Caco-2 (cell line): ENCODE measurements around the gene OTULIN. TPM values are rescaled to one million over a fixed set of nuclear protein-coding genes. Genes with fewer than 3 reads are reported as not detected.

ENCODE experiments used
- BruUV-seq: library from RNA; stranded (reverse); fragments of 400-500 nt; replicated peaks from 2 replicates; lab custom pipeline; 2021; lab: Mats Ljungman, UMichigan
- CTCF ChIA-PET: fragments of 300-600 bp; sonication (Branson Sonifier 250); formaldehyde crosslinking; loops from one replicate; lab custom pipeline; 2022; ENCODE audit warnings: antibody characterized with exemption; lab: Charles Lee
- POLR2A ChIA-PET: fragments of 300-600 bp; sonication (Branson Sonifier 250); formaldehyde crosslinking; loops from one replicate; lab custom pipeline; 2022; ENCODE audit warnings: antibody characterized with exemption; lab: Charles Lee
- DNase-seq, 2 experiments: peaks; one replicate each; pipeline versions ENCODE4 v3.0.0 to v3.0.0-alpha.2; 2020 to 2022
- H3K27me3 ChIP-seq: replicated peaks from 2 replicates; pipeline ENCODE4 v1.6.0; 2011; ENCODE audit warnings: low read length; ENCODE audit not compliant: control insufficient read depth, insufficient read depth
- H3K36me3 ChIP-seq: 2 replicates; pipeline ENCODE4 v1.5.1; 2011; ENCODE audit warnings: low read length; ENCODE audit not compliant: control insufficient read depth, insufficient read depth
- H3K4me1 ChIP-seq: fragments of 250-450 bp; sonication (Bioruptor Pico); 2 replicates; pipeline ENCODE4 v1.5.1; 2020; ENCODE audit warnings: mild to moderate bottlenecking
- H3K4me3 ChIP-seq: 2 replicates; pipeline ENCODE4 v1.5.1; 2011; ENCODE audit warnings: low read depth, mild to moderate bottlenecking, control low read depth, low read length
- H3K9me3 ChIP-seq: fragments of 250-450 bp; sonication (Bioruptor Pico); 2 replicates; pipeline ENCODE4 v1.5.1; 2020; ENCODE audit warnings: mild to moderate bottlenecking, moderate library complexity
- H3K27ac Mint-ChIP-seq: one replicate; pipeline ENCODE4 v1.8.0; 2022; ENCODE audit warnings: mixed read lengths; ENCODE audit not compliant: unreplicated experiment
- H3K27me3 Mint-ChIP-seq: one replicate; pipeline ENCODE4 v1.8.0; 2022; ENCODE audit warnings: mixed read lengths; ENCODE audit not compliant: insufficient read depth, unreplicated experiment
- H3K36me3 Mint-ChIP-seq: one replicate; pipeline ENCODE4 v1.8.0; 2022; ENCODE audit warnings: mild to moderate bottlenecking, mixed read lengths; ENCODE audit not compliant: insufficient read depth, unreplicated experiment
- H3K4me1 Mint-ChIP-seq: one replicate; pipeline ENCODE4 v1.8.0; 2022; ENCODE audit warnings: low read depth, mixed read lengths; ENCODE audit not compliant: unreplicated experiment
- H3K4me3 Mint-ChIP-seq: one replicate; pipeline ENCODE4 v1.8.0; 2022; ENCODE audit warnings: mild to moderate bottlenecking, moderate library complexity, mixed read lengths; ENCODE audit not compliant: unreplicated experiment
- H3K9me3 Mint-ChIP-seq: one replicate; pipeline ENCODE4 v1.8.0; 2022; ENCODE audit warnings: mixed read lengths; ENCODE audit not compliant: unreplicated experiment
- CTCF ChIP-seq, 2 experiments: fragments of 200-600 bp in 1 of 2; IDR thresholded peaks; 1 replicate in 1 of 2; 2 replicates in 1 of 2; pipeline versions ENCODE4 v1.5.1 to v1.8.0; 2011 to 2022; ENCODE audit warnings: antibody characterized with exemption in 1 of 2, control low read depth in 1 of 2, inconsistent platforms in 1 of 2, low read depth in 1 of 2, low read length in 1 of 2, mild to moderate bottlenecking in 1 of 2, moderate library complexity in 1 of 2; ENCODE audit not compliant: insufficient read depth in 1 of 2, severe bottlenecking in 1 of 2, unreplicated experiment in 1 of 2
- intact Hi-C: fragments of 100-400 bp; cut with micrococcal nuclease; formaldehyde crosslinking; loops from one replicate; pipeline ENCODE4 v1.10.0; 2022; ENCODE audit not compliant: unreplicated experiment
- total RNA-seq: library from RNA; stranded (reverse); gene quantifications from 2 replicates; pipeline ENCODE4 v1.2.3, GENCODE V29; 2022

OTULIN gene
- total RNA-seq, 1 experiment from 2014 or later, result 42.6 TPM

- peaks cover 6% of the 10 kb centered on the region; the same call in 1 of the 2 replicates for H3K36me3 ChIP-seq
- Mint-ChIP-seq H3K4me3 (no peak overlapping the region), H3K27ac (peak overlapping the region; percentile 37), H3K4me1 (no peaks in the 10 kb centered on the region), H3K9me3 (no peaks in the 10 kb centered on the region), H3K36me3 (peaks cover 85% of the 10 kb centered on the region), H3K27me3 (no peaks in the 10 kb centered on the region)
- ChIA-PET POLR2A (no interaction called here), CTCF (interaction anchor here (0.7 to 1.1 kb wide), 5 partner anchors 13 to 329 kb away, joined by 3 to 4 read pairs (median 3); no protein-coding TSS in a partner anchor)
- no peaks in the 10 kb centered on the region for H3K27me3 ChIP-seq
- H3K4me1 ChIP-seq, result no peaks in the 10 kb centered on the region
- peak; percentile 68 to 78 for TF ChIP-seq CTCF (IDR thresholded peaks at IDR 0.05; ENCODE audit: insufficient read depth in 1 of 2, low read depth in 1 of 2, low read length in 1 of 2, severe bottlenecking in 1 of 2, unreplicated experiment in 1 of 2)
- peak in 1 of 2 experiments; percentile 35 for DNase-seq
- no peak overlapping the region for H3K4me3 ChIP-seq
- BruUV-seq, result no TSS peak
- intact Hi-C loops, result loop anchor here (2.0 kb wide), 1 partner anchor 317 kb away; no protein-coding TSS in a partner anchor
- no peaks in the 10 kb centered on the region for H3K9me3 ChIP-seq
Observed at GRCh38 chr5:14685757-14686156, 21.2 kb downstream of the OTULIN start.

GRCh38 chr5:14686517-14686916, 22.0 kb downstream of the OTULIN start:
- intact Hi-C loops, result no loop called here
- H3K4me1 ChIP-seq, result no peaks in the 10 kb centered on the region
- H3K9me3 ChIP-seq, result no peaks in the 10 kb centered on the region
- POLR2A ChIA-PET, result no interaction called here
- CTCF ChIA-PET, result no interaction called here
- no peaks in the 10 kb centered on the region for H3K27me3 ChIP-seq
- Mint-ChIP-seq H3K4me1 (no peaks in the 10 kb centered on the region), H3K36me3 (peaks cover 85% of the 10 kb centered on the region), H3K4me3 (no peak overlapping the region), H3K27me3 (no peaks in the 10 kb centered on the region), H3K27ac (no peak overlapping the region), H3K9me3 (no peaks in the 10 kb centered on the region)
- no peak overlapping the region for H3K4me3 ChIP-seq
- no peak for DNase-seq
- no peak for TF ChIP-seq CTCF (IDR thresholded peaks at IDR 0.05; ENCODE audit: insufficient read depth in 1 of 2, low read depth in 1 of 2, low read length in 1 of 2, severe bottlenecking in 1 of 2, unreplicated experiment in 1 of 2)
- peaks cover 6% of the 10 kb centered on the region; the same call in 1 of the 2 replicates for H3K36me3 ChIP-seq
- BruUV-seq, result no TSS peak

- Histone ChIP-seq H3K4me1 (no peaks in the 10 kb centered on the region), H3K4me3 (no peak overlapping the region), H3K36me3 (peaks cover 4% of the 10 kb centered on the region; the same call in 1 of the 2 replicates), H3K9me3 (no peaks in the 10 kb centered on the region), H3K27me3 (no peaks in the 10 kb centered on the region)
- POLR2A ChIA-PET, result no interaction called here
- Mint-ChIP-seq H3K27ac (no peak overlapping the region), H3K36me3 (peaks cover 80% of the 10 kb centered on the region), H3K4me1 (no peaks in the 10 kb centered on the region), H3K4me3 (no peak overlapping the region), H3K27me3 (no peaks in the 10 kb centered on the region), H3K9me3 (no peaks in the 10 kb centered on the region)
- intact Hi-C loops, result no loop called here
- CTCF ChIA-PET, result no interaction called here
- TF ChIP-seq CTCF (IDR thresholded peaks at IDR 0.05; ENCODE audit: insufficient read depth in 1 of 2, low read depth in 1 of 2, low read length in 1 of 2, severe bottlenecking in 1 of 2, unreplicated experiment in 1 of 2), result no peak
- no peak for DNase-seq
- no TSS peak for BruUV-seq
Observed at GRCh38 chr5:14687023-14687665, 22.6 kb downstream of the OTULIN start.
